ENCODE measurements around the gene RPL37A. TPM values are rescaled to one million over a fixed set of nuclear protein-coding genes. Genes with fewer than 3 reads are reported as not detected.

RPL37A gene
- total and polyA plus RNA-seq, 9 of the 15 experiments (the other 6 are each of a cell fraction or from before 2014, with no cell fraction given): 1,938 to 3,349 (median 2,436) TPM

DNA sequence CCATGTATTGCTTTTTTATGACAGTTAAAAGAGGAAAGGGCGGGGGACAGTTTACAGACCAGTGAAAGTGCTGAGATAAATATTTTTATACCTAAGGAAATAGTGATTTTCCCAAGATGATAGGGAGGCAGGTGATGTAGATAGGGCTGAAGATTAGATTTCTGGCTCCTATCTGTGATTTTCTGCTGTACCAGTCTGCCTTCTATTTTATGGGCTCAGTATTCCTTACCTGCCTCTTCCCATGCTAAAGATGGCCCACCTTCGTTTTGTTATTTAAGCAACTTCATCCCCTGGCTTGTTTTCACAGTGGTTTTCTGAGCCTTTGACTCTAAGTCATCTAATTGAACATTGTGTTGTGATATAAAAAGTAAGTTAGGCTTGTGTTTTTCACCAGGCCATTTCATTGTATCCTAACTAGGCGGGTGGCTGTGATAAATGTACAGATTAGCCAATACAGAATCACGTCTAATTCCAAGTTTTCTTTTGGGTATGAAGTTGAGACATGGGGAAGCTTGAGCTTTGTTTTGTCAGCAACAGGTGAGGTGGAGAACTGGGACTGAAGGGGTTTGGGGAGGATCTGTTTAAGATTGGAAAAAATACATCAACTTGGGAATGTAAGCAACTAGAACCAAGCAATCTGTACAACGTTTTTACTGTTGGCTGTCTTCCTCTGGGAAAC is 5.2 kb downstream of the RPL37A start:
- BruUV-seq (replicated peaks): no TSS peak
- FAIRE-seq (no peak), DNase-seq (ENCODE audit: extremely low read depth in 1 of 4, low spot score in 3 of 4) (no peak), ATAC-seq (no peak)
- TF ChIP-seq CCNT2 (IDR thresholded peaks at IDR 0.05; ENCODE audit: borderline replicate concordance, extremely low read depth, insufficient read length, low read depth, low read length): peak; percentile 15
- TF ChIP-seq POLR2G (IDR thresholded peaks at IDR 0.05; ENCODE audit: low read depth, low read length): peak; percentile 39; the same call in 1 of the 2 replicates
- no peak for TF ChIP-seq NFIC (IDR thresholded peaks at IDR 0.05)
- no peak for TF ChIP-seq ZNF707 (CRISPR knock-in tag; conservative IDR thresholded peaks at IDR 0.05)
- TF ChIP-seq TAF15 (IDR thresholded peaks at IDR 0.05; ENCODE audit: low read depth, low read length): no peak
- 0 out of 2 replicates have a peak, but pooled peaks have one; percentile 16 for TF ChIP-seq SUPT5H (IDR thresholded peaks at IDR 0.05)
- TF ChIP-seq, protein P1, sequence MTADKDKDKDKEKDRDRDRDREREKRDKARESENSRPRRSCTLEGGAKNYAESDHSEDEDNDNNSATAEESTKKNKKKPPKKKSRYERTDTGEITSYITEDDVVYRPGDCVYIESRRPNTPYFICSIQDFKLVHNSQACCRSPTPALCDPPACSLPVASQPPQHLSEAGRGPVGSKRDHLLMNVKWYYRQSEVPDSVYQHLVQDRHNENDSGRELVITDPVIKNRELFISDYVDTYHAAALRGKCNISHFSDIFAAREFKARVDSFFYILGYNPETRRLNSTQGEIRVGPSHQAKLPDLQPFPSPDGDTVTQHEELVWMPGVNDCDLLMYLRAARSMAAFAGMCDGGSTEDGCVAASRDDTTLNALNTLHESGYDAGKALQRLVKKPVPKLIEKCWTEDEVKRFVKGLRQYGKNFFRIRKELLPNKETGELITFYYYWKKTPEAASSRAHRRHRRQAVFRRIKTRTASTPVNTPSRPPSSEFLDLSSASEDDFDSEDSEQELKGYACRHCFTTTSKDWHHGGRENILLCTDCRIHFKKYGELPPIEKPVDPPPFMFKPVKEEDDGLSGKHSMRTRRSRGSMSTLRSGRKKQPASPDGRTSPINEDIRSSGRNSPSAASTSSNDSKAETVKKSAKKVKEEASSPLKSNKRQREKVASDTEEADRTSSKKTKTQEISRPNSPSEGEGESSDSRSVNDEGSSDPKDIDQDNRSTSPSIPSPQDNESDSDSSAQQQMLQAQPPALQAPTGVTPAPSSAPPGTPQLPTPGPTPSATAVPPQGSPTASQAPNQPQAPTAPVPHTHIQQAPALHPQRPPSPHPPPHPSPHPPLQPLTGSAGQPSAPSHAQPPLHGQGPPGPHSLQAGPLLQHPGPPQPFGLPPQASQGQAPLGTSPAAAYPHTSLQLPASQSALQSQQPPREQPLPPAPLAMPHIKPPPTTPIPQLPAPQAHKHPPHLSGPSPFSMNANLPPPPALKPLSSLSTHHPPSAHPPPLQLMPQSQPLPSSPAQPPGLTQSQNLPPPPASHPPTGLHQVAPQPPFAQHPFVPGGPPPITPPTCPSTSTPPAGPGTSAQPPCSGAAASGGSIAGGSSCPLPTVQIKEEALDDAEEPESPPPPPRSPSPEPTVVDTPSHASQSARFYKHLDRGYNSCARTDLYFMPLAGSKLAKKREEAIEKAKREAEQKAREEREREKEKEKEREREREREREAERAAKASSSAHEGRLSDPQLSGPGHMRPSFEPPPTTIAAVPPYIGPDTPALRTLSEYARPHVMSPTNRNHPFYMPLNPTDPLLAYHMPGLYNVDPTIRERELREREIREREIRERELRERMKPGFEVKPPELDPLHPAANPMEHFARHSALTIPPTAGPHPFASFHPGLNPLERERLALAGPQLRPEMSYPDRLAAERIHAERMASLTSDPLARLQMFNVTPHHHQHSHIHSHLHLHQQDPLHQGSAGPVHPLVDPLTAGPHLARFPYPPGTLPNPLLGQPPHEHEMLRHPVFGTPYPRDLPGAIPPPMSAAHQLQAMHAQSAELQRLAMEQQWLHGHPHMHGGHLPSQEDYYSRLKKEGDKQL (CRISPR knock-in tag; IDR thresholded peaks at IDR 0.05; ENCODE audit: borderline replicate concordance): no peak
- peak; percentile 81; the same call in 1 of the 2 replicates for TF ChIP-seq POLR2AphosphoS2 (IDR thresholded peaks at IDR 0.05; ENCODE audit: low read length)
- Histone ChIP-seq H3K36me3 (ENCODE audit: control insufficient read depth, insufficient read depth, low read length) (peaks cover 79% of the 10 kb centered on the region), H3K9ac (ENCODE audit: insufficient read depth in 1 of 2, low read depth in 2 of 2, low read length in 2 of 2) (no peak overlapping the region), H3K4me3 (no peak overlapping the region), H3K27ac (ENCODE audit: extremely low read depth, low read depth, low read length) (no peak overlapping the region), H2AFZ (ENCODE audit: low read depth, low read length) (no peak overlapping the region), H3K9me3 (replicated peaks; ENCODE audit: control insufficient read depth, insufficient read depth, low read depth, low read length) (no peaks in the 10 kb centered on the region), H3K4me1 (replicated peaks in 1 of 2; ENCODE audit: control insufficient read depth in 2 of 2, insufficient read depth in 2 of 2, low read length in 2 of 2) (peaks cover 0 to 2% of the 10 kb centered on the region in 2 experiments; a peak in 3 of 5 replicates), H4K20me1 (replicated peaks; ENCODE audit: control insufficient read depth, insufficient read depth, low read length) (peaks cover 38% of the 10 kb centered on the region), H3K79me2 (ENCODE audit: control insufficient read depth, insufficient read depth, low read length) (peaks cover 52% of the 10 kb centered on the region), H3K9me1 (ENCODE audit: control insufficient read depth, insufficient read depth, low read length) (peaks cover 10% of the 10 kb centered on the region), H3K4me2 (ENCODE audit: insufficient read depth, low read length) (no peak overlapping the region), H3K27me3 (ENCODE audit: control insufficient read depth in 2 of 2, insufficient read depth in 2 of 2, low read length in 2 of 2) (no peaks in the 10 kb centered on the region)
- in situ Hi-C loops (cut with MboI) (no loop called here), intact Hi-C loops (cut with micrococcal nuclease) (no loop called here)
- 81% methylated on average over 4 of the region's 5 CpGs for WGBS (ENCODE audit: insufficient coverage, low coverage, missing lambda C conversion rate)
- ChIA-PET CTCF (ENCODE audit: low intra/inter-chr PET ratio) (no interaction called here), POLR2A (interaction anchor here (0.7 kb wide), 1 partner anchor 17 kb away, joined by 3 read pairs; no protein-coding TSS in a partner anchor)
